Measurements from ENCODE around the gene DLL3.

Gene DLL3

GRCh38 chr19:39518975-39519374 lies 20.2 kb downstream of the DLL3 start:
- DNase-seq = no peak

- no peak for DNase-seq
These were observed 22.1 kb downstream of the DLL3 start for GRCh38 chr19:39520541-39521484.

- no peak for DNase-seq
These were observed 25.7 kb downstream of the DLL3 start for GRCh38 chr19:39524495-39524894.

- no peak for DNase-seq
These were observed 26.5 kb downstream of the DLL3 start for GRCh38 chr19:39525205-39525604.

- DNase-seq = no peak
These were observed 33.1 kb downstream of the DLL3 start for GRCh38 chr19:39531834-39532232.

GRCh38 chr19:39532233-39533002 lies 33.7 kb downstream of the DLL3 start, which contains the start of gene EID2B:
EID2B (minus strand) TSS chr19:39532852; CDS start chr19:39532802, 50 bp downstream.
- DNase-seq = peak; percentile 93

DNA sequence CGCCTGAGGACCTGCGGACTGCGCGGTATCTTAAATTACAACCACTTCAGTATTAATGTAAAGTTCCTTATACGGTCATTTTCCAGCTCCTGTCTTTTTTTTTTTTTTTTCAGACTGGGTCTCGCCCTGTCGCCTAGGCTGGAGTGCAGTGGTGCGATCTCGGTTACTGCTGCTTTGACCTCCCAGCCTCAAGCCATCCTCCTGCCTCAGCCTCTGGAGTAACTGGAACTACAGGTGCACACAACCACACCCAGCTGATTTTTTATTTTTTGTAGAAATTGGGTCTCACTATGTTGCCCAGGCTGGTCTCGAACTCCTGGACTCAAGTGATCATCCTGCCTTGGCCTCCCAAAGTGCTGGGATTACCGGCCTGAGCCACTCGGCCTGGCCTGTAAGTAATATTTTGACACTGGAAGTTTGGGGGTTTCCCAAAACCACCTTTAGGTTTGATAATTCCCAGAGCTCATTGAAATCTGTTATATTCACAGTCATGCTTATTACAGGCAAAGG lies 34.3 kb downstream of the DLL3 start:
- DNase-seq = no peak

GRCh38 chr19:39533791-39534190 lies 35.0 kb downstream of the DLL3 start:
- DNase-seq = no peak

DNA sequence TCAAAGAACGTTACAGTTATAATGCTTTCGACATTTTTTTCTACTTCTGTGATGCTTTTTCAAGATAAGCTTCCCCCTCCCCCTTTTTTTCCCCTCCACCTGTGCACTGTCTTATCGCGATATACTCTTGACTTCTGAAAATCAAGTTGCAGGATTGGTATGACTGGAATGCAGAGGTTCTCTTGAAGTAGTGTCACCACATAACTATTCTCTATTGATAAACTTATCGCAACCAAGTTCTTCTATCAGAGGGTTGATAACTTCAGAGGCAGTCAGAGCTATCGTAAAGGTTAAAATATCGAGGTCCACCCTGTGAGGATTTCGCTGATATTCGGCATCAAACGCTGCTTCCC lies 40.4 kb downstream of the DLL3 start:
- DNase-seq = peak; percentile 53

- DNase-seq = peak; percentile 91
These were observed 41.0 kb downstream of the DLL3 start, which contains the start of gene EID2 for GRCh38 chr19:39539518-39540332. EID2 (minus strand) TSS chr19:39540161; CDS start chr19:39540079, 82 bp downstream.

DNA sequence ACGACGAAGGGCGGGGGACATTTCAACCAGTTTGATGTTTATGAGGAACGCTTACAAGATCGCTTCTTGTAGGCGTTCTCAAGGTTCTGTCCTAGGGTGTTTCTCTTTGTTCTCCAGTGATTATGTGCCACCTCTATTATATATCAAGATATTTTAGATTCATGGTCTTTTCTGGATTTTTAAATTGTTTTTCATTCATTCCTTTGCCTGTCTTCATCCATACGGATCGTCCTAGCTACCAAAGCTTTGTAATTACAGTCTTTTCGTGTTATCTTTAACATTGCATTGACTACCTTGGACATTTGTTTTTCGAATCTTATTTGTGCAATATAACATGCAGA lies 41.6 kb downstream of the DLL3 start:
- no peak for DNase-seq

GRCh38 chr19:39542206-39542605 lies 43.5 kb downstream of the DLL3 start:
- DNase-seq = no peak

GRCh38 chr19:39543477-39543857 lies 44.7 kb downstream of the DLL3 start:
- DNase-seq = no peak

GRCh38 chr19:39544226-39544903 lies 45.6 kb downstream of the DLL3 start:
- DNase-seq = peak; percentile 41

GRCh38 chr19:39544911-39545310 lies 46.2 kb downstream of the DLL3 start:
- no peak for DNase-seq

- no peak for DNase-seq
These were observed 47.9 kb downstream of the DLL3 start for GRCh38 chr19:39546599-39546998.

- DNase-seq = no peak
These were observed 51.5 kb downstream of the DLL3 start for GRCh38 chr19:39550197-39550596.

- DNase-seq = no peak
These were observed 54.4 kb downstream of the DLL3 start for GRCh38 chr19:39553082-39553652.

DNA sequence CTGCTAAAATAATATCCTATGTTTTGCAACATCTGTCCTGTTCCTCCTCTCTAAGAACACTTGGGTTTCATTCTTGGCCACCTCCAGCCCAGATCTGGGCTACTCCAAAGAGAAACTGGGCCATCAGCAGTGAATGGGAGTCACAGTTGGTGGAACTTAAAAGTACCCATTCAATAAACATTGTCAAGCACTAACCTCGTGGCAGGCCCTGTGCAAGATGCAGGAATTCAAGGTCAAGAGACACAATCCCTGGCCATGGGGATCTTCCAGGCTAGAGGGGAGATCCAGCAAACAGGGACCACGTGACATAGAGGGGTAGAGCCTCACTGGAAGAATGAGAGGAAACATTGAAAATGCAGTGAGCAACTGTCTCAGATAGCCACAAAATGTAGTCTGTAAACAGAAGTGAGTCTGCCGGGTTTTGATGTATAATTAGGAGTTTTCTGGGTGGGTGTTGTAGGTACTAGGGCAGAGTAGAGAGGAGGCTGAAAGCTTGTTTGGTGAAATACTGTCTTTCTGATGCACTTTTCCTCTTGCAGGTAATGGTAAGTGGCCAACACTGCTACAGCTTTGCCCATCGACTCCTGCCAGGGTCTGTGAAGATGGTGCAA lies 56.1 kb downstream of the DLL3 start:
- no peak for DNase-seq

DNA sequence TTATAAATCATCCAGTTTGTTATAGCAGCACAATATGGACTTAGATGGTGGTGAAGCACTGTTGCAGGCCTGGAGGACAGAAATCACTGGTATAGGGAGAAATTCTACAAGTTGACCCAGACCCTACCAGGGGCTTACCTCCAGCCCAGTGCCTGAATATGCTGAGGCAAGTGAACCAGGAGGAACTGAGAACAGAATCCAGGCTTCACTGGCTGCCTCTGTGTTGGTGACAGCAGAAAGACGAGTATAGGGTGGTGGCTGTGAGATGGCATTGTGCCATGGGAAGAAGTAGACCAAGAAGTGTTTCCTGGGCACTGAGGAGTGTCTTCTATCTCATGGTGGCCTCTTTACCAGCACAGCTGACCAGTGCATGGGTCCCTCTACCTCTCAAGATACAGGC lies 57.1 kb downstream of the DLL3 start:
- DNase-seq = no peak

All from fibroblast of skin of right biceps (primary cell).